ENCODE measurements around the gene NEU4. TPM values are rescaled to one million over a fixed set of nuclear protein-coding genes. Genes with fewer than 3 reads are reported as not detected.

Gene NEU4
- polyA plus RNA-seq, 1 donor from 2014 or later = not detected

GRCh38 chr2:241777170-241777685, 31.8 kb upstream of the NEU4 start:
- no peaks in the 10 kb centered on the region for H3K79me2 ChIP-seq (replicated peaks; ENCODE audit: insufficient read depth, low read length)
- no peaks in the 10 kb centered on the region for H3K9me2 ChIP-seq (ENCODE audit: insufficient read depth, low read length)
- H3K9ac ChIP-seq (ENCODE audit: low read length) = no peak overlapping the region
- no peak overlapping the region for H3K27ac ChIP-seq (ENCODE audit: low read length)
- H3F3A ChIP-seq (ENCODE audit: insufficient read depth, low read length, poor library complexity, severe bottlenecking) = no peaks in the 10 kb centered on the region
- H4K20me1 ChIP-seq (ENCODE audit: insufficient read depth) = no peaks in the 10 kb centered on the region
- H3K4me2 ChIP-seq (ENCODE audit: low read length) = no peak overlapping the region
- H2AFZ ChIP-seq (ENCODE audit: low read depth, low read length) = no peak overlapping the region
- H3K36me3 ChIP-seq (ENCODE audit: insufficient read depth, low read length) = no peaks in the 10 kb centered on the region
- no peak overlapping the region for H3K4me3 ChIP-seq (ENCODE audit: low read length)
- TF ChIP-seq CTCF (IDR thresholded peaks at IDR 0.05; ENCODE audit: poor library complexity, severe bottlenecking) (no peak), RAD21 (conservative IDR thresholded peaks at IDR 0.05) (no peak), EZH2 (IDR thresholded peaks at IDR 0.05; ENCODE audit: borderline replicate concordance, insufficient read depth, low read length, poor library complexity, severe bottlenecking) (no peak), POLR2AphosphoS5 (IDR thresholded peaks at IDR 0.05) (no peak)
- no peaks in the 10 kb centered on the region for H3K27me3 ChIP-seq (ENCODE audit: insufficient read depth, low read depth, low read length)
- H3K9me3 ChIP-seq (ENCODE audit: low read length) = no peaks in the 10 kb centered on the region

- Histone ChIP-seq H4K20me1 (ENCODE audit: insufficient read depth) (no peaks in the 10 kb centered on the region), H3K9ac (ENCODE audit: low read length) (no peak overlapping the region), H3F3A (ENCODE audit: insufficient read depth, low read length, poor library complexity, severe bottlenecking) (no peaks in the 10 kb centered on the region), H3K9me3 (ENCODE audit: low read length) (no peaks in the 10 kb centered on the region), H2AFZ (ENCODE audit: low read depth, low read length) (no peak overlapping the region), H3K4me3 (ENCODE audit: low read length) (no peak overlapping the region), H3K4me2 (ENCODE audit: low read length) (no peak overlapping the region), H3K36me3 (ENCODE audit: insufficient read depth, low read length) (no peaks in the 10 kb centered on the region), H3K27ac (ENCODE audit: low read length) (no peak overlapping the region), H3K27me3 (ENCODE audit: insufficient read depth, low read depth, low read length) (no peaks in the 10 kb centered on the region), H3K79me2 (replicated peaks; ENCODE audit: insufficient read depth, low read length) (no peaks in the 10 kb centered on the region), H3K9me2 (ENCODE audit: insufficient read depth, low read length) (no peaks in the 10 kb centered on the region)
- TF ChIP-seq POLR2AphosphoS5 (IDR thresholded peaks at IDR 0.05) (no peak), MXI1 (conservative IDR thresholded peaks at IDR 0.05; ENCODE audit: poor library complexity, severe bottlenecking) (no peak), RAD21 (conservative IDR thresholded peaks at IDR 0.05) (no peak), EP300 (conservative IDR thresholded peaks at IDR 0.05; ENCODE audit: poor library complexity, severe bottlenecking) (no peak), REST (IDR thresholded peaks at IDR 0.05; ENCODE audit: borderline replicate concordance) (no peak), SMC3 (conservative IDR thresholded peaks at IDR 0.05; ENCODE audit: poor library complexity) (no peak)
Observed at GRCh38 chr2:241777686-241778627, 31.0 kb upstream of the NEU4 start.

All from neural cell (in vitro differentiated cells).